ENCODE measurements around the gene CTXN2.

DNA sequence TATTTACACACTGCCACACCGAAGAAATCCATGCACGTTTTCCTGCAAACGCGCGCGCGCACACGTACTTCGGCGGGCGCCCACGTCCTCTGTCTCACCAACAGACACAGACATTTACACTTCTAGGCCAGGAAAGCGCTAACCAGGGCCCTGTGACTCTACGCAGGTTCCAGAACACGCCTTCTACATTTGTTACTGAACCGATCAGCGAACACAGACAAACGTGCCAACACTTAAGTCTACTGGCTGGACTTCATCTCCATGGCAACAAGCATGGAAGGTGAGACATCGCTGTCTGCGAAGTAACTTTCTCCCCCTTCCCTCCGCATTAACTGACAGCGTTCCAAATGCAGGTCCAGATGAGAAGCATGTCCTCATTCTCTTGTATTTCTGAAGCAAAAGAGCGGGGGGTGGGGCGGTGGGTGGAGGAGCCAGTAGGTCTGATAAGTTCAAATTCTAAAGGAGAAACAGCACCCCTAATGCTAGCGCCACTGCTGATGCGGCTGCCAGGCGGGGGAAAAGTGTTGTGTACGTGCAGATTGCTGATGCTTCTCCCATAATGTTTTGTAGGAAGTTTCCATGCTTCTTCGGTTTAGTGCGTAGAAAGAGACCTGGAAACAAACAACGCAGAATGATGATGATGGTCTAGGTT lies at the start of gene CTXN2:
- TF ChIP-seq CREB1 (IDR thresholded peaks at IDR 0.05; ENCODE audit: low read depth) (no peak), TAF1 (IDR thresholded peaks at IDR 0.05; ENCODE audit: low read depth) (no peak)

Data from Ishikawa (cell line).